ENCODE results near the gene HNMT. TPM values are rescaled to one million over a fixed set of nuclear protein-coding genes. Genes with fewer than 3 reads are reported as not detected.

Gene HNMT
- total and polyA plus RNA-seq, 2 of the 13 experiments (the other 11 are each of a cell fraction or from before 2014, with no cell fraction given): 279 to 309 TPM

- TF ChIP-seq RNF2 (conservative IDR thresholded peaks at IDR 0.05; ENCODE audit: low read depth): no peak
- no peak for TF ChIP-seq ZBED4 (CRISPR knock-in tag; IDR thresholded peaks at IDR 0.05; ENCODE audit: borderline replicate concordance)
- peak in 1 of 2 experiments; percentile 48; a peak in 1 of 4 replicates for TF ChIP-seq MAFK (conservative IDR thresholded peaks at IDR 0.05 in 1 of 2, IDR thresholded peaks at IDR 0.05 in 1 of 2; ENCODE audit: low read length in 2 of 2)
- TF ChIP-seq KDM3A (CRISPR knock-in tag; IDR thresholded peaks at IDR 0.05; ENCODE audit: low read depth): 0 out of 2 replicates have a peak, but pooled peaks have one; percentile 50
- TF ChIP-seq NFE2L2 (IDR thresholded peaks at IDR 0.05; ENCODE audit: low read length): no peak
- no peak for TF ChIP-seq SRF (IDR thresholded peaks at IDR 0.05; ENCODE audit: low read depth, low read length)
- TF ChIP-seq HES4 (CRISPR knock-in tag; IDR thresholded peaks at IDR 0.05; ENCODE audit: borderline replicate concordance): no peak
- no peak for TF ChIP-seq ZNF333 (CRISPR knock-in tag; IDR thresholded peaks at IDR 0.05; ENCODE audit: borderline replicate concordance)
- no peak for TF ChIP-seq PRDM10 (CRISPR knock-in tag; IDR thresholded peaks at IDR 0.05; ENCODE audit: low read depth)
- TF ChIP-seq ZNF468 (CRISPR knock-in tag; IDR thresholded peaks at IDR 0.05): no peak
- TF ChIP-seq ZNF34 (CRISPR knock-in tag; IDR thresholded peaks at IDR 0.05; ENCODE audit: borderline replicate concordance): 0 out of 2 replicates have a peak, but pooled peaks have one; percentile 60
- peak; percentile 81 for TF ChIP-seq SIX1 (CRISPR knock-in tag; IDR thresholded peaks at IDR 0.05; ENCODE audit: borderline replicate concordance)
- no peak for TF ChIP-seq HMGXB3 (CRISPR knock-in tag; IDR thresholded peaks at IDR 0.05; ENCODE audit: borderline replicate concordance)
- peak; percentile 42 for TF ChIP-seq HOXD1 (CRISPR knock-in tag; IDR thresholded peaks at IDR 0.05)
- TF ChIP-seq KLF6 (CRISPR knock-in tag; IDR thresholded peaks at IDR 0.05): peak; percentile 36; the same call in 1 of the 2 replicates
- peak; percentile 63; the same call in 1 of the 2 replicates for TF ChIP-seq ZC3H4 (CRISPR knock-in tag; IDR thresholded peaks at IDR 0.05; ENCODE audit: borderline replicate concordance)
- TF ChIP-seq ZNF10 (CRISPR knock-in tag; IDR thresholded peaks at IDR 0.05; ENCODE audit: borderline replicate concordance, low read depth): no peak
These were observed 21.2 kb upstream of the HNMT start (continued) for GRCh38 chr2:137942833-137943677.

Data from HepG2 (cell line).